ENCODE results near the gene SRCIN1. TPM values are rescaled to one million over a fixed set of nuclear protein-coding genes. Genes with fewer than 3 reads are reported as not detected.
A peak's percentile ranks its signal among the peaks of the same experiment; 100 is the strongest.

The SRCIN1 gene
- total RNA-seq, 4 donors from 2014 or later = 1.8 to 8.8 (median 5.2) TPM

DNA sequence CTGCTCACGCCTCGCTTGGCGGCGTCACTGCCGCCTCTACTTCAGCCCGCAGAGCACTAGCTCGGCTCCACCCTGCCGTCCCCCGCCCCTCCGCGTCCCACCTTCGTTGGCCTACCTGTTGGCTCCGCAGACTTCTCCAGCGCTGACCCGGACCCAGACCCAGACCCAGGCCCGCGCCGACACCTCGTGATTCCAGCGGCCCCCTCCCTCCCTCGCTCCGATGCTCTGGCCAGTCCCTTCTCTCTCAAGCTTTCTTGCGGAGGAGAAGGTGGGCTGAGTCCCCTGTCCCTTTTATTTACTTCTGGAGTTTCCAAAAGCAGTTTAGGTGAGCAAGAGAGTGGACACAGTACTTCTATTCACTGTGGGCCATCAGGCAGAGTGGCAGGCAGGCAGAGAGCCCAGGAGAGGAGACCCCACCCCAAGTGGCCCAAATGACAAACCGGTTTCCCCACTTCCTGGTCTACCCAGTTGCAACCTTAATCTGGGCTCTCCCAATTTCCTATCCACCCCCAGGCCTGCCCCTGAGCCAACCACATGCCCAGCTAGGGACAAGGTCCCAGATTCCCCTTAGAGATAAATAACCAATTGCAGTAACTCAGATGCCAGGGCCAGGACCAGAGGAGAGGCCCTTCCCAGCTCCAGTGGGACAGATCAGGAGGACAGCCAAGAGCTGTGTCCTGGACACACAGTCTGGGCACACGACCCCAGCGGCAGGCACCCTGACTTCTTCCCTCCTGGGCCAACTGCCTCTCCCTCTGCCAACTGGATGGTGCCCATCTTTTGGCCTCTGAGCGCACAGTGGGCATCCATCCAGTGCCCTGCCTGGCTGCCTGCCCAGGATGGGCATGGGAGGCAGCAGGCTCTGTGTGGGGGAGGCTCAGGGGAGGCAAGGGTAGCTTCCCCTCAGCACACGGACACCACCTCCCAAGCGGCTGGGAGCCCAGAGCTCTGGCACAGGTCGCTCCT, 1.2 kb upstream of the SRCIN1 start:
- Histone ChIP-seq H3K4me3 (peak overlapping the region in 3 of 4 donors; percentile 61 to 66 (median 65)), H3K27me3 (peaks cover 68% of the 10 kb centered on the region), H3K9me3 (no peaks in the 10 kb centered on the region), H3K27ac (peak overlapping the region in 1 of 4 donors; percentile 79), H3K36me3 (no peaks in the 10 kb centered on the region), H3K4me1 (peaks cover 13 to 26% (median 16%) of the 10 kb centered on the region in 4 donors)
- intact Hi-C loops (cut with DNase I; ENCODE audit: low total_unique reads) (loop anchor here (10.0 kb wide), 1 partner anchor 58 kb away; no protein-coding TSS in a partner anchor), in situ Hi-C loops (cut with MboI; ENCODE audit: low pct_ligation_motif_present in 1 of 4, low pct_unique_long_range_greater_than_20kb in 1 of 4, low sequenced_read_pairs in 3 of 4) (no loop called here)
- DNase-seq = no peak
- no peak for TF ChIP-seq EP300 (IDR thresholded peaks at IDR 0.05; ENCODE audit: low read depth)
- TF ChIP-seq POLR2A (IDR thresholded peaks at IDR 0.05) = no peak
- TF ChIP-seq, protein P1, sequence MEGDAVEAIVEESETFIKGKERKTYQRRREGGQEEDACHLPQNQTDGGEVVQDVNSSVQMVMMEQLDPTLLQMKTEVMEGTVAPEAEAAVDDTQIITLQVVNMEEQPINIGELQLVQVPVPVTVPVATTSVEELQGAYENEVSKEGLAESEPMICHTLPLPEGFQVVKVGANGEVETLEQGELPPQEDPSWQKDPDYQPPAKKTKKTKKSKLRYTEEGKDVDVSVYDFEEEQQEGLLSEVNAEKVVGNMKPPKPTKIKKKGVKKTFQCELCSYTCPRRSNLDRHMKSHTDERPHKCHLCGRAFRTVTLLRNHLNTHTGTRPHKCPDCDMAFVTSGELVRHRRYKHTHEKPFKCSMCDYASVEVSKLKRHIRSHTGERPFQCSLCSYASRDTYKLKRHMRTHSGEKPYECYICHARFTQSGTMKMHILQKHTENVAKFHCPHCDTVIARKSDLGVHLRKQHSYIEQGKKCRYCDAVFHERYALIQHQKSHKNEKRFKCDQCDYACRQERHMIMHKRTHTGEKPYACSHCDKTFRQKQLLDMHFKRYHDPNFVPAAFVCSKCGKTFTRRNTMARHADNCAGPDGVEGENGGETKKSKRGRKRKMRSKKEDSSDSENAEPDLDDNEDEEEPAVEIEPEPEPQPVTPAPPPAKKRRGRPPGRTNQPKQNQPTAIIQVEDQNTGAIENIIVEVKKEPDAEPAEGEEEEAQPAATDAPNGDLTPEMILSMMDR (IDR thresholded peaks at IDR 0.05) = peak in 2 of 5 experiments; percentile 21 to 22
- WGBS, 2 donors (ENCODE audit: low coverage in 1 of 2) = 17% methylated on average over 18 of the region's 30 CpGs; no CpG with 5 or more reads in 1 of the 2 donors

DNA sequence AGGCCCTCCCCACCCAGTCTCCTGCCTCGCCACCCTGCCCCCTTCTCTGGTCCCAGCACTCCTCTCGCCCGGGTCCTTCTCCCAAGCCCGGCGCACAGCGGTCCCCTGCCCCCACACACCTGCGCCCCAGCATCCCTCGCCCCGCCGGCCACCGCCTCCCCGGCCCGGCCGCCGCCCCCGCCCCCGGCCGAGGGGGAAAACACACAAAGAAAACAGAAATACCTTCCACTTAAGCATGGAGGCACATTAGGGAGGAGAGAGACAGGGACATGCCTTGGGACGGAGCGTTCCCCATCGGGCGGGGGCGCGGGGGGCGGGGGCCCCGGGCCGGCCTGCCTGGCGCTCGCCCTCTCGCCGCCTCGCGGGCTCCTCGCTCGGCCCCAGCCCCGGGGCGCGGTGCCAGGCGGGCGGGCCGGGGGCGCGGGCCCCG, 326 bp downstream of the SRCIN1 start:
- intact Hi-C loops (cut with DNase I; ENCODE audit: low total_unique reads) = loop anchor here (10.0 kb wide), 1 partner anchor 59 kb away; no protein-coding TSS in a partner anchor
- no peaks in the 10 kb centered on the region for H3K9me3 ChIP-seq
- peak overlapping the region in 1 of 4 donors; percentile 18 for H3K27ac ChIP-seq
- no peak for DNase-seq
- peaks cover 56% of the 10 kb centered on the region for H3K27me3 ChIP-seq
- no peaks in the 10 kb centered on the region for H3K36me3 ChIP-seq
- 6% methylated on average over 10 of the region's 44 CpGs; no CpG with 5 or more reads in 1 of the 2 donors for WGBS, 2 donors (ENCODE audit: low coverage in 1 of 2)
- TF ChIP-seq, protein P1 (IDR thresholded peaks at IDR 0.05) = no peak
- TF ChIP-seq EP300 (IDR thresholded peaks at IDR 0.05; ENCODE audit: low read depth) (no peak), POLR2A (IDR thresholded peaks at IDR 0.05) (no peak), POLR2AphosphoS5 (IDR thresholded peaks at IDR 0.05) (no peak)
- H3K4me1 ChIP-seq = peaks cover 15 to 37% (median 23%) of the 10 kb centered on the region in 4 donors
- peak overlapping the region; percentile 24 to 66 (median 63) for H3K4me3 ChIP-seq
- in situ Hi-C loops (cut with MboI; ENCODE audit: low pct_ligation_motif_present in 1 of 4, low pct_unique_long_range_greater_than_20kb in 1 of 4, low sequenced_read_pairs in 3 of 4) = no loop called here

GRCh38 chr17:38604479-38605403, 1.0 kb downstream of the SRCIN1 start:
- peaks cover 15 to 37% (median 23%) of the 10 kb centered on the region in 4 donors for H3K4me1 ChIP-seq
- H3K27ac ChIP-seq = no peak overlapping the region
- peaks cover 49% of the 10 kb centered on the region for H3K27me3 ChIP-seq
- WGBS, 2 donors (ENCODE audit: low coverage in 1 of 2) = 31% methylated on average over 22 of the region's 38 CpGs; no CpG with 5 or more reads in 1 of the 2 donors
- no peaks in the 10 kb centered on the region for H3K36me3 ChIP-seq
- in situ Hi-C loops (cut with MboI; ENCODE audit: low pct_ligation_motif_present in 1 of 4, low pct_unique_long_range_greater_than_20kb in 1 of 4, low sequenced_read_pairs in 3 of 4) (no loop called here), intact Hi-C loops (cut with DNase I; ENCODE audit: low total_unique reads) (loop anchor here (10.0 kb wide), 1 partner anchor 60 kb away; no protein-coding TSS in a partner anchor)
- DNase-seq = no peak
- no peaks in the 10 kb centered on the region for H3K9me3 ChIP-seq
- TF ChIP-seq POLR2AphosphoS5 (IDR thresholded peaks at IDR 0.05) (no peak), EP300 (IDR thresholded peaks at IDR 0.05; ENCODE audit: low read depth) (no peak), POLR2A (IDR thresholded peaks at IDR 0.05) (no peak)
- TF ChIP-seq, protein P1 (IDR thresholded peaks at IDR 0.05) = no peak
- H3K4me3 ChIP-seq = peak overlapping the region in 2 of 4 donors; percentile 61 to 66
